Calu3 (cell line): ENCODE results near the gene HAUS8. TPM values are rescaled to one million over a fixed set of nuclear protein-coding genes. Genes with fewer than 3 reads are reported as not detected.

Source experiments
- BruUV-seq: library from RNA; stranded (reverse); fragments of 400-500 nt; replicated peaks from 2 replicates; lab custom pipeline; 2021; lab: Mats Ljungman, UMichigan
- CTCF ChIA-PET: fragments of 300-600 bp; sonication (Branson Sonifier 250); formaldehyde crosslinking; loops from one replicate; lab custom pipeline; 2022; ENCODE audit warnings: antibody characterized with exemption; lab: Charles Lee
- DNase-seq: peaks from one replicate; pipeline ENCODE4 v3.0.0; 2022
- H3K27ac Mint-ChIP-seq: one replicate; pipeline ENCODE4 v1.8.0; 2022; ENCODE audit warnings: mixed read lengths; ENCODE audit not compliant: unreplicated experiment
- H3K27me3 Mint-ChIP-seq: one replicate; pipeline ENCODE4 v1.8.0; 2022; ENCODE audit warnings: mixed read lengths; ENCODE audit not compliant: unreplicated experiment
- H3K36me3 Mint-ChIP-seq: one replicate; pipeline ENCODE4 v1.8.0; 2022; ENCODE audit warnings: mild to moderate bottlenecking, moderate library complexity, mixed read lengths; ENCODE audit not compliant: insufficient read depth, unreplicated experiment
- H3K4me1 Mint-ChIP-seq: one replicate; pipeline ENCODE4 v1.8.0; 2022; ENCODE audit warnings: mild to moderate bottlenecking, low read depth, mixed read lengths; ENCODE audit not compliant: unreplicated experiment
- H3K4me3 Mint-ChIP-seq: one replicate; pipeline ENCODE4 v1.8.0; 2022; ENCODE audit warnings: mild to moderate bottlenecking, low read depth, moderate library complexity, mixed read lengths; ENCODE audit not compliant: unreplicated experiment
- H3K9me3 Mint-ChIP-seq: one replicate; pipeline ENCODE4 v1.8.0; 2022; ENCODE audit warnings: low read depth, mixed read lengths; ENCODE audit not compliant: unreplicated experiment
- intact Hi-C: fragments of 100-400 bp; cut with micrococcal nuclease; formaldehyde crosslinking; loops from one replicate; pipeline ENCODE4 v1.10.0; 2022; ENCODE audit not compliant: unreplicated experiment
- total RNA-seq: library from RNA; stranded (reverse); gene quantifications from 2 replicates; pipeline ENCODE4 v1.2.3, GENCODE V29; 2022
- TF ChIP-seq, protein P1 (sequence below): fragments of 200-600 bp; IDR thresholded peaks from one replicate; pipeline ENCODE4 v1.8.0; 2022; ENCODE audit warnings: antibody characterized with exemption; ENCODE audit not compliant: unreplicated experiment

Gene HAUS8
- total RNA-seq, 1 experiment from 2014 or later, result 20.5 TPM

- TF ChIP-seq, protein P1, sequence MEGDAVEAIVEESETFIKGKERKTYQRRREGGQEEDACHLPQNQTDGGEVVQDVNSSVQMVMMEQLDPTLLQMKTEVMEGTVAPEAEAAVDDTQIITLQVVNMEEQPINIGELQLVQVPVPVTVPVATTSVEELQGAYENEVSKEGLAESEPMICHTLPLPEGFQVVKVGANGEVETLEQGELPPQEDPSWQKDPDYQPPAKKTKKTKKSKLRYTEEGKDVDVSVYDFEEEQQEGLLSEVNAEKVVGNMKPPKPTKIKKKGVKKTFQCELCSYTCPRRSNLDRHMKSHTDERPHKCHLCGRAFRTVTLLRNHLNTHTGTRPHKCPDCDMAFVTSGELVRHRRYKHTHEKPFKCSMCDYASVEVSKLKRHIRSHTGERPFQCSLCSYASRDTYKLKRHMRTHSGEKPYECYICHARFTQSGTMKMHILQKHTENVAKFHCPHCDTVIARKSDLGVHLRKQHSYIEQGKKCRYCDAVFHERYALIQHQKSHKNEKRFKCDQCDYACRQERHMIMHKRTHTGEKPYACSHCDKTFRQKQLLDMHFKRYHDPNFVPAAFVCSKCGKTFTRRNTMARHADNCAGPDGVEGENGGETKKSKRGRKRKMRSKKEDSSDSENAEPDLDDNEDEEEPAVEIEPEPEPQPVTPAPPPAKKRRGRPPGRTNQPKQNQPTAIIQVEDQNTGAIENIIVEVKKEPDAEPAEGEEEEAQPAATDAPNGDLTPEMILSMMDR, result no peak
- CTCF ChIA-PET, result no interaction called here
- Mint-ChIP-seq H3K36me3 (peaks cover 16% of the 10 kb centered on the region), H3K4me3 (no peak overlapping the region), H3K27ac (no peak overlapping the region), H3K27me3 (no peaks in the 10 kb centered on the region), H3K9me3 (no peaks in the 10 kb centered on the region), H3K4me1 (no peaks in the 10 kb centered on the region)
- DNase-seq, result no peak
- BruUV-seq, result no TSS peak
- intact Hi-C loops, result loop anchor here (10.0 kb wide), 1 partner anchor 221 kb away; the partner anchor contains the start of gene ANKLE1
Measured at GRCh38 chr19:17063428-17063827, 11.8 kb downstream of the HAUS8 start.

DNA sequence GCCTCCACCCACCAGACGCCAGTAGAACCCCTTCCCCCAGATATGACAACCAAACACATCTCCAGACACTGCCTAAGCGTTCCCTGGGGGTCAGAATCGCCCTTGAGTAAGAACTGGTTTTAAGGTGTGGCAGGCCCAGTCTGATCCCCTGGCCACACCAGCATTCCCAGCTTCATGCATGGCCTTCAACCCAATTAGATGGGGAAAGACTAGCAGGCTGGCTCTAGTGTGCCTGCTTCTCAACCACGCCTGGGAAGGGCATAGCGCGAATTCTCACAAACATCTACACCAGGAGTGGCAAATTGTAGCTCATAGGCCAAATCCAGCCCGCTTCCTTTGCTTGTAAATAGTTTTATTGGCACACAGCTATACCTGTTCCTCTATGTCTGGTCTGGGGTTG is 13.6 kb downstream of the HAUS8 start:
- CTCF ChIA-PET, result no interaction called here
- intact Hi-C loops, result loop anchor here (10.0 kb wide), 1 partner anchor 223 kb away; the partner anchor contains the start of gene ANKLE1
- no TSS peak for BruUV-seq
- TF ChIP-seq, protein P1, result no peak
- no peaks in the 10 kb centered on the region for H3K9me3 Mint-ChIP-seq
- H3K4me3 Mint-ChIP-seq, result no peak overlapping the region
- DNase-seq, result no peak
- H3K36me3 Mint-ChIP-seq, result peaks cover 16% of the 10 kb centered on the region
- H3K27ac Mint-ChIP-seq, result no peak overlapping the region
- no peaks in the 10 kb centered on the region for H3K27me3 Mint-ChIP-seq
- no peaks in the 10 kb centered on the region for H3K4me1 Mint-ChIP-seq

DNA sequence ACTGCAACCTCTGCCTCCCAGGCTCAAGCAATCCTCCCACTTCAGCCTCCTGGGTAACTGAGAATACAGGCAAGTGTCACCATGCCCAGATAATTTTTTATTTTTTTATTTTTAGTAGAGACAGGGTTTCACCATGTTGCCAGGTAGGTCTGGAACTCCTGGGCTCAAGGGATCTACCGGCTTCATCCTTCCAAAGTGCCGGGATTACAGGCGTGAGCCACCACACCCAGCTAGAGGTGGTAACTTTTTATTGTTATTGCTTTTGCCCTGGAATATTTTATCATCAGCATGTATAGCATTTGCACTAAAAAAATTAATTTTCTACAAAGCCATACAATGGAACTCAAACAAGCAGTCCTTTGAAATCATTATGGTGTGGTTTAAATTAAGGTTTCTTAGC is 14.0 kb downstream of the HAUS8 start:
- no peak overlapping the region for H3K27ac Mint-ChIP-seq
- H3K9me3 Mint-ChIP-seq, result no peaks in the 10 kb centered on the region
- intact Hi-C loops, result loop anchor here (10.0 kb wide), 1 partner anchor 224 kb away; the partner anchor contains the start of gene ANKLE1
- H3K4me3 Mint-ChIP-seq, result no peak overlapping the region
- no peak for DNase-seq
- no TSS peak for BruUV-seq
- TF ChIP-seq, protein P1, result no peak
- peaks cover 12% of the 10 kb centered on the region for H3K36me3 Mint-ChIP-seq
- CTCF ChIA-PET, result no interaction called here
- no peaks in the 10 kb centered on the region for H3K27me3 Mint-ChIP-seq
- no peaks in the 10 kb centered on the region for H3K4me1 Mint-ChIP-seq

GRCh38 chr19:17060802-17061201 is 14.4 kb downstream of the HAUS8 start:
- Mint-ChIP-seq H3K4me3 (no peak overlapping the region), H3K4me1 (no peaks in the 10 kb centered on the region), H3K27ac (no peak overlapping the region), H3K9me3 (no peaks in the 10 kb centered on the region), H3K36me3 (peaks cover 10% of the 10 kb centered on the region), H3K27me3 (no peaks in the 10 kb centered on the region)
- DNase-seq, result no peak
- no TSS peak for BruUV-seq
- TF ChIP-seq, protein P1, result no peak
- CTCF ChIA-PET, result no interaction called here
- intact Hi-C loops, result loop anchor here (10.0 kb wide), 1 partner anchor 224 kb away; the partner anchor contains the start of gene ANKLE1
